Measurements from ENCODE around the gene EXOSC1.
"Not testable (repeated sequence)": the region's sequence is repeated elsewhere in the genome, so short reads cannot be mapped to it uniquely, and the experiment has no call there.

EXOSC1 gene

DNA sequence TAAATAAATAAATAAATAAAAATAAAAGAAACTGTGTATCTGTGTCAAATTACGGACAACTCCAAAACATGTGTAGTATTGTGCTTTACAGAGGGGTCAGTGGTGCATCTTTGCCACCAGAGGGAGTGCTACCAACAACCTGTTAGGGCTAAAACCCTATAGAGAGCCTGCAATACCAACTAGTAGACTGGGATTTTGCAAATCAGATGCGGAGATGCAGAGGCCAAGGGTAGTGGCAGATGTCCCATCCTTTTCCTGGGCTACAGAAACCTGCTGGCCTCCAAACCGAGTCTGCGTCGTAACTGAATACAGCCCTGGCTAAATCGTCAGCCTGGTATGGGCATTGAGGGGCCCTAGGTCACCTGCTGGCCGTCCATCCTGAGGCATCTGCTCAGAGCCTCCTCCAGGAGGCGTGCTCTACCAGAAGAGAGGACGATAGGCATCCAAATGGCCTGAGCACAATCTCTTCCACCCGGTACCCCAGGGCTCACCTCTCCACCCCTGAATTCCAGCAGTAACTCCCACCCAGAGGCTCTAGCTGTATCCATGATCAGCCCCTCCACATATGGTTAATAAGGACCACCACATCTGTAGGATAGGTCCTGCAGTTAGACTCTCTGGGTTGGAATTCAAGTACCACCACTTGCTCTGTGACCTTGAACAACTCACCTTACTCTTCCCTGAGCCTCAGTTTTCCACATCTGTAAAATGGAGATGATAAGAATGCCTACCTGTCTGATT is 38.4 kb downstream of the EXOSC1 start:
- peak; percentile 83 for DNase-seq

DNA sequence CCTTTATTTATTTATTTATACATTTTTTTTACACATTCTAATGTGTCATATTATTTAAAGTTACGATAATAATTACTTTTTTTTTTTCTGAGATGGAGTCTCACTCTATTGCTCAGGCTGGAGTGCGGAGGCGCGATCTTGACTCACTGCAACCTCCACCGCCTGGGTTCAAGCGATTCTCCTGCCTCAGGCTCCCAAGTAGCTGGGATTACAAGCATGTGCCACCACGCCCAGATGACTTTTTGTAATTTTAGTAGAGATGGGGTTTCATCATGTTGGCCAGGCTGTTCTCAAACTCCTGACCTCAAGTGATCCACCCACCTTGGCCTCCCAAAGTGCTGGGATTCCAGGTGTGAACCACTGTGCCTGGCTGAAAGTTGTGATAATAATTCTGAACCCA is 39.3 kb downstream of the EXOSC1 start:
- DNase-seq, result not testable (repeated sequence)

DNA sequence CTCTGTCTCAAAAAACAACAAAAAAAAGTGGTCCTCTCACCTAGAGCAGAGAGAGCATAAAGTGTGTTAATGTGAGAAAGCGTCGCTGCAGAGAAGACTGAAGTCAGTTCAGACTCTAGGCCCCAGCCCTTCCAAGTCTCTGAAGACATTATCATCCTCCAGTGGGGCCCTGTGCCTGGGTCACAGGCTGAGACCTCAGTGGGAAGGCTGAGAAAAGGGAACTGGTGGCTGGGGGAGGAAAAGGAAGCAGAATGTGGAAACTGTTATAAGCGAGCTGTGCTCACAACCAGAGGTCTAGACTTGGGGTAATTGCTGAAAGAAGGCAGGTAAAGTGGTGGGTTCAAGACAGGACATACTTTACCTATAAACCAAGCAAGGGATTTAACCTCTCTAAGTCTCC is 39.7 kb downstream of the EXOSC1 start:
- DNase-seq, result no peak

DNA sequence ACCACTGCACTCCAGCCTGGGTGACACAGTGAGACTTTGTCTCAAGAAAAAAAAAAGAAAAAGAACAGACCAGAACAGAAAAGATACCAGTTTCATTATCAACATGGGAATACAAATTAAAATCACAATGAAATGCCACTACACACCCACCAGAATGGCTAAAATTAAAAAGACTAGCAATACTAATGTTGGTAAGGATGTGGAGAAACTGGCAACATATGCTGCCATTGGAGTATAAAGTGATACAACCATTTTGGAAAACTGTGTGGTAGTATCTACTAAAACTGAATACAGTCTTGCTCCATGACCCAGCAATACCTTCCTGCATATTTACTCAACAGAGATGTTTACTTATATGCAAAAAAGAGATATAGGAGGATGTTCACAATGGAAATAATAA is 41.8 kb downstream of the EXOSC1 start:
- DNase-seq, result no peak

DNA sequence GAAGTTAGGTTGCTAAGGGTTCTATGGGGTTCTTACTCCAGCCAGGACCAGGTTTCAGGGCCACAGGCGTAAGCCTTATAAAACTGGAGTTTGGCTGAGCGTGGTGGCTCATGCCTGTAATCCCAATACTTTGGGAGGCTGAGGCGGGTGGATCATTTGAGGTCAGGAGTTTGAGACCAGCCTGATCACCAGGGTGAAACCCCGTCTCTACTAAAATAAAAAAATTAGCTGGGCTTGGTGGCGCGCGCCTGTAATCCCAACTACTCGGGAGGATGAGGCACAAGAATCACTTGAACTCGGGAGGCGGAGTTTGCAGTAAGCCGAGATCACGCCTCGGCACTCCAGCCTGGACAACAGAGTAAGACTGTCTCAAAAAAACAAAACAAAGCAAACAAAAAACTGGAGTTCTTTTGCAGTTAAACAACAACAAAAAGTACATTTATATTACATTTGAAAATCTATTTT is 44.3 kb downstream of the EXOSC1 start:
- no peak for DNase-seq

DNA sequence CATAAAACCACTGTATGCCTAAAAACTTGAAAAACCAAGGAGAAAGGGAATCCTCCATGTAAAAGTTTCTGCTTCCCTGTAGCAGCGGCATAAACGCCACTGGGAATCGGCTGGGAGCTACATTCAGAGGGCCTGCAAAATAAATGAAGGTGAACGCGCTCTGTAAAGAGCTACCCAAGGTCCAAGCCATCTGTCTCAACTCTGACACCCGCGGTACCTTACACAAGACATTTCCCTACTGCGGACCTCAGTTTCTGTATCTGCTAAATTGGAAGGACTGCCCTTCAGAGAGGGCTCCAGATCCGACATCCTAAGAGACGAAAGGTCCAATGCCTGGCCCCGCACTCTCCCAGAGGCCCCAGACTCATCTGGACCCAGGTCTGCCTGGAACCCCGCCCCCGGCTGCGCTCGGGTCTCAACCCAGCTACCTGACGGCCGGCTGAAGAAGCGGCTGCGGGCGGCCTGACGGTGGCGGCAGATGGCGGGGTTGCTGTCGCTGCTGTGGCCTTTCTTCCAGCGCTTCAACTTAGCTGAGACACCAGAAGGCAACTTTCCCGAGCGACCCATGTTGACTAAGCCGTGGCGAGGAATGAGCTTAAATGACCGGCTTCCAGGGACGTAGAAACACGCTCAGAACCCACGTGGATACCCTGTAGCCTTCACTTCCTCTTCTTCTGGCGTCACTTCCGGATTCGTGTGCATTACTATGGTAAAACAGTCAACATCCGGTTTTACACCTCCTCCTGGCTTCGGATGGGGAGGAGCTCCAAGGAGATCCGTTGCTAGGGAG is 44.9 kb downstream of the EXOSC1 start, which contains the start of gene RRP12:
Gene RRP12, minus strand, starts transcription at position 676 of the 790 bp plus-strand sequence. Its CDS starts 109 bp downstream, at position 567.
- DNase-seq, result peak; percentile 95

DNA sequence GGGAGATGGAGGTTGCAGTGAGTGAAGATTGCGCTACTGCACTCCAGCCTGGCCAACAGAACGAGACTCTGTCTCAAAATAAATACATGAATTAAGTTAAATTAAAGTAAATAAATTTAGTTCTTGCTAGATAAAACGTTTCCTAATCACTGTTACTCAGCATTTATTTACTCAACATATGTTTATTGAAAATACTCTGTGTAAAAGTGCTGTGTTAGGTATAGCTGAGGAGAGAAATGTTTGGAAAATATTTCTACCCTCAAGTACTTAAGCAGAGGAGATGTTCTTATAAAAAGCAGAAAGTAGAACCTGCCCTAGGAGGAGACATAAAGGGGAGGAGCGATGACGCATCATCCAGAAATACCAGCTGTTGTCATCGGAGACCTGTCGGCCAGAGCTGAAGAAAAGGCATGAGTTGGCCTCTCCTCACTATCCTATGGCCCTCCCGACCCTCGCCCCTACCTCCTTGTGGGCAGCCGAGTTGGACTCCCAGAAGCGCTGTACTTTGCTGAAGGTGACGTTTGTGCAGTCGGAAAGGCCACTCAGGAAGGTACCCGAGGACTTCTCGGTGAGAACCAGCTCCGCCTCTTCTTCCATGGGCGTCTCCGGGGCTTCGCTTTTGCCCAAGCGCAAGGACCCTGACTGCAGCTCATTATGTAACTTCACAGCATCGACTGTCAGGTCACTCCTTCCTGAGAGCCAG is 45.8 kb downstream of the EXOSC1 start:
- DNase-seq, result peak; percentile 49

DNA sequence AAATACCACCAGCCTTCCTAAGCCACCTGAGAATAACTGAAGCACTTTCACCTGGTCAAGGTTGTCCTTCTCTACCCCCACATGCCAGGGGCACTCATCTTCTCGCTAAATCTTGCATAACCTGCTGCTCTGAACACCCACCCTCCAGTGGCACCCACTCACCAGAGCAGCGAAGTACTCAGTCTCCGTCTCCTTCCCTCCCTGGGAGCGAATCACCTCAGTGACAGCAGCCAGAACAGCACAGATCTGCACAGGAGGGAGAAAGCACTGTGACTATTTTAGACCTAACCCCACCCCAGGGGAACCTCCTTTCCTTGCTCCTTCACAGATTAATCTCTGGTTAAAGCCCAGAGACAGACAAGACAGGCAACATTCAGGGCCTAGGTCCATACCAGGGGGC is 49.8 kb downstream of the EXOSC1 start:
- DNase-seq, result no peak

DNA sequence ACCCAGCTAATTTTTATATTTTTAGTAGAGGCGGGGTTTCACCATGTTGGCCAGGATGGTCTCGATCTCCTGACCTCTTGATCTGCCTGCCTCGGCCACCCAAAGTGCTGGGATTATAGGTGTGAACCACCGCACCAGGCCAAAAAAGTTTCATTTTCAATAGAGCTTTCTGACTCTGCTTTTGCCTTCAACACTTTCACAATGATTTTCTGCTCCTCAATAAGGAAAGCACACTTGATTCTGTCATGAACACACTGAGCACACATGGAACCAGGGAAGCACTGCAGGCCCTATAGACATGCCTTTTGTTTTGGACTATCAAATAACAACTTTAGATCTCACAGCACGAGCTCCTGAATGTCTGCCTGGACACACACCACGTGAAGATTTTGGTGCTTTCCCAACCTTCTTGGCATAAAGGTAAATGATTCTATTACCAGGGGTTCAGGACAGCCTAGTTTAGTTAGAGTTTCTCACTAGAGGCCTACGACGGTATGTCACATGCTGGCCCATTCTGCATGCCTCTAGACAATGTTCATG is 52.7 kb downstream of the EXOSC1 start:
- DNase-seq, result no peak

DNA sequence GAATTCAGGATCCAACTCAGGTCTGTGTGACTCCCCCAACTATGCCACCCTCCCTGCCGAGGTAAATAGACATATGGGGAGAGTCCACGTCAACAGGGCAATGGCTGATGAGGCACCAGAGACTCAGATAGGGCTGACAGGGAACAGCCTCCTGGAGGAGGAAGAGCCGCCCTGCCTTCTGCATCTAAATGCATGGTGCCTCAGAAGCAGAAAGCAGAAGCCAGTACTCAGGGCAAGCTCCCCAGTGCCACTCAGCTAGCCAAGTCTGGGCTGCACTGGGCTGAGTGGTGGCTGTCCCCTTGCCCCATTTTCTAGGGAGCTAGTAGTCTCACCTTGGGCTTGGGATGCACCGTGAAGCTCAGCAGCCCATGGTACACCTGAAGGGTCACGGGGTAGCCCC is 55.7 kb downstream of the EXOSC1 start:
- no peak for DNase-seq

DNA sequence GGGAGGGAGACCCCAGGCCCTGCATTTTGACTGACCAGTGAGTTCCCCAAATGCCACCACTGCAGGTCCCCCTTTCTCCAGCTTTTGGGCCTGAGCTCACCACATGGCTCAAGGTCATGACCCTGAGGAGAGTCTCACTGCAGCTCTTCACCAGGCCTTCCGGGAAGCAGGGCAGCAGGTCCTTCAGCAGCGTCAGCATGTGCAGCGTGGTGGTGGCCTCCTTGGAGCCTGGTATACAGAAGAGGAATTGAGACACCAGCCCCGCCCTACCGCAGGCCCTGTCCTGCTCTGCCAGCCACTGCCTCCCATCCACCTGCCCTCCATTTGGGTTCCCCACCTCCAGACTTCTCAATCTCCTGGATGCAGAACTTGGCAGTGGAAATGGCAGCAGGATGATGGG is 57.7 kb downstream of the EXOSC1 start:
- no peak for DNase-seq
